COLO829 (cell line): ENCODE measurements around the gene LRP6.
"Not testable (repeated sequence)": the region's sequence is repeated elsewhere in the genome, so short reads cannot be mapped to it uniquely, and the experiment has no call there.

ENCODE experiments used
- DNase-seq: peaks from one replicate; pipeline ENCODE4 v3.0.0; 2012; ENCODE audit warnings: low spot score

The LRP6 gene

DNA sequence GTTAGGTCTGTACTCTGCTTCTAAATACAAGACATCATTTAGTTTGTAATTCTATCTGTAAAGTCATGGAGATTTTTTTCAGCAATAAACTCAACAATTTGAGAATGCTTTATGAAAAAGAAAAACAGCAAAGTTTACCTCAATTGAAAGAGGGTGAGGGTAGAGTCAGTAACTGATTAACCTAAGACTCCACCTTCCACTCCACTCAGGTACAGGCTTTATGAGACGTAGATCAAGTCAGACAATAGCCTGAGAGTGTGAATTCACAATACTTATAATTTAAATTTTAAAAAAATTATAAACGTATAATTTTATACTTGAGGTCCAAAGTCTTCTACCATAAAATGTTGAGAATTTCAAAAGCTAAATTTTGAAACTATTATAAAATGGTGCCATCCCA is 150.2 kb downstream of the LRP6 start:
- DNase-seq, result no peak

DNA sequence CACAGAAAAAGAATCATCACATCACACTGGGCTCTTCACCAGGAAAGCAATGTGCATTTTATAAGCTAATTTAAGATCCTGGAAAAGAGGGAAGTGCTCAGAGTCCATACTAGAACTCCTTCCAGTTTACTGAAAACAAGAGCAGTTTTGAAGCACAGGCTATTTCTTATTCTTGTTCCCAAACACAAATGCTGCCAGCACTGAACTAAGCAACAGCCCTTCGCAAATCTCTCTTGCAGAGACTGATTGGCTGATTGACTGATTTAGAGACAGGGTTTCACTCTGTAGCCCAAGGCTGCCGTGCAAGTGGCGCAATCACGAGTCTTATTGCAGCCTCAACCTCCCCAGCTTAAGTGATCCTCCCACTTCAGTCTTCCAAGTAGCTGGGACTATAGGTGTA is 151.3 kb downstream of the LRP6 start:
- no peak for DNase-seq

DNA sequence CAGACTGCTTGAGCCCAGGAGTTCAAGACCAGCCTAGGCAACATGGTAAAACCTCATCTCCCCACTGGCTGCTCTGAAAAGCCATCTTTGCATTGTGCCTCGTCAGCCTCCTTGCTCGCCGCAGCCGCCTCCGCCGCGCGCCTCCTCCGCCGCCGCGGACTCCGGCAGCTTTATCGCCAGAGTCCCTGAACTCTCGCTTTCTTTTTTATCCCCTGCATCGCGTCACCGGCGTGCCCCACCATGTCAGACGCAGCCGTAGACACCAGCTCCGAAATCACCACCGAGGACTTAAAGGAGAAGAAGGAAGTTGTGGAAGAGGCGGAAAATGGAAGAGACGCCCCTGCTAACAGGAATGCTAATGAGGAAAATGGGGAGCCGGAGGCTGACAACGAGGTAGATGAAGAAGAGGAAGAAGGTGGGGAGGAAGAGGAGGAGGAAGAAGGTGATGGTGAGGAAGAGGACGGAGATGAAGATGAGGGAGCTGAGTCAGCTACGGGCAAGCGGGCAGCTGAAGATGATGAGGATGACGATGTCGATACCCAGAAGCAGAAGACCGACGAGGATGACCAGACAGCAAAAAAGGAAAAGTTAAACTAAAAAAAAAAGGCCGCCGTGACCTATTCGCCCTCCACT is 155.8 kb downstream of the LRP6 start:
- not testable (repeated sequence) for DNase-seq

DNA sequence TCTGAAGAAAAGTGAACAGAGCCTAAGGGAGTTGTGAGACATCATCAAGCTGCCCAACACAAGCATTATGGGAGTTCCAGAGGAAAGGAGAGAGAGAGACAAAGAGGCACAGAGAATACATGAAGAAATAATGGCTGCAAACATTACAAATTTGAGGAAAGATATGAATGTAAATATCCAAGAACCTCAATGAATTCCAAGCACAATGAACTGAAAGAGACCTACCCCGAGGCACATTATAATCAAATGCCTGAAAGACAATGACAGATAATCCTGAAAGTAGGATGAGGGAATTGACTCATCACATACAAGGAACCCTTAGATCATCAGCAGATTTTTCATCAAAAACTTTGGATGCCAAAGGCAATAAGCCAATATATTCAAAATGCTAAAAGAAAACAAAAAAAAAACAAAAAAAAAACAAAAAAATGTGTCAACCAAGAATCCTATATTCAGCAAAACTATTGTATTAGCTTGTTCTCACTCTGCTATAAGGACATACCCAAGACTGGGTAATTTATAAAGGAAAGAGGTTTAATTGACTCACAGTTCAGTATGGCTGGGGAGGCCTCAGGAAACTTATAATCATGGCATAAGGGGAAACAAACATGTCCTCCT is 158.3 kb downstream of the LRP6 start:
- peak; percentile 17 for DNase-seq

DNA sequence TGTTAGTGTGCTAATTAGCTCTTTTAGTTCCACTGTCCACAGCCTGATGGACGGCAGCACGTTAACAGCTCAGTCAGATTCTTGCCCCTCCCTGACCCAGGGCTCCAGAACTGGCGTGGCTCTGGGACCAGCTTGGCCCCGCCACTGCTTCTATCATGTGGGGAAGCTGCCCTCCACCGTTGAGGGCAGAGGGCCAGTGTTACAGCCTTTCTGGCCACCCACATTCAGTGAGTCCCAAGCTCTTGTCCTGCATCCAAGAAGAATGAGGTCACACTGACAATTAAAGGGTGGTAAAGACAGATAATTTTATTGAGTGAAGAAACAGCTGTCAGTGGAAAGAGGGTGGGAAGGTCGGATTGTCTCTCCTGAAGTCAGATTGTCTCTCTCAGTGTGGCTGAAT is 159.2 kb downstream of the LRP6 start:
- DNase-seq, result no peak

DNA sequence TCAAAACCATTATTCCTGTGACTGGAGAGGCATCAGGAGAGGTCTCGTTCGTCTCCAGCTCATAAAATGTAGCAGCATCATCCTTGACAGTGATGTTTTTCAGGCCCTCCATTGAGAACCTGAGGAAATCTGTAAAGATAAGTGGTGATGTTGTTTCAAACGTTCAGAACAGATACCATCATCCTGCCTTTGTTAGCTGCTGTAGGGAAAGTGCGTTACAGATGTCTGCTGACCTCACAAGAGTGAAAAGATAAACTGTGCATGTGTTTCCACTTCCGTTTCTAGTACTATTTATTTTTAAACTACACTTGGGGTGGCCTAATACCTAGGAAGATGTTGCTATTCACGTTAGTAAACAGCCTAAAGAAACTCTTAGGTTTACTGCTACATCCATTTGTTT is 167.7 kb downstream of the LRP6 start:
- DNase-seq, result no peak

DNA sequence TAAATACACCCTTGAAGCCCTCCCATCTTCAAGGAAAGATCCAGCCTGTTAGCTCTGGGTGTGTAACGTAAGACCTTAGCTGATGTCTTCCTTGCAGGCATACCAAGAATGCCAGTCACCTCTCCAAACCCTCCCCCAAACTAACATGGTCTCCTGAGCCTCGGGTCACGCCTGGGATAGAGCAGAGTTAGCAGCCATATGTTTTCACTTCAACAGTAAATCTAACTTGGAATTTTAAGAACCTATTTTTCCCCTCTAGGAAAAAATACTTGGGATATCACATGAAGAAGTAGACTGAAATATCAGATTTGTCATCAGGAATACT is 168.2 kb downstream of the LRP6 start:
- DNase-seq, result no peak

DNA sequence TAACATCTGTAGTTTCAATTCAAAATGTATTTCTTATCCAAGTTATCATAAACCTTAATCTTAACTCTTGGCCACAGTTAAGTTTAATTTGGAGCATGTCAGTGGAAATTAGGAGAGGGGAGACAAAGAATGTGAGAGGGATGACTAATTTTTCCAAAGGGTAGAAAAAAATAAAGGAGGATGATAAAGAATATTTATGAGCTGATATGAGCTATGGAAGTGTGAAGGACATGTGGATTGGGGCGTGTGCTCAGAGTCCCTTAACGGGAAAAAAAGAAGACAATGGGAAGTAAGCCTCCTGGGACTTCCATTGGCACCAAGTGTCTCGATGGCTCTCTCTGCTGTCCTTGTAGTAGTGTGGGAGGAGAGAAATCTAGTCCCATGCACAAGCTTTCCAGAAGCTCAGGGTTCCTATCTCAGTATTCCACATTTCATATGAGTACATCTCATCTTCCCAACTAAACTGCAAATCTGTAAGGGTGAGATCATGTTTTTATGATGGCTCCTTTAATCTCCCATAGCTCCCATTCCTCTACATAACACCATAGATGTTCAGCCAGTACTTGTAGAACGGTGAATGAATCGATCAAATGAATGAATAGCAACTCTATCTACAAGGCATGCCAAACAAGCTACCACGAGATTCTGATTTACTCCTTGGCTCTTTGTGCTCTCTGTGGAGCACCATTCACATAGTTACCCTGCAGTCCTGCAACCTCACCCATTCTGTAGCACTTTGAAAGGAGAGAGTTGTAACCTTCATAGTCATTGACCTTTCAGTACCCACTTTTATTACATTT is 168.8 kb downstream of the LRP6 start:
- DNase-seq, result no peak

DNA sequence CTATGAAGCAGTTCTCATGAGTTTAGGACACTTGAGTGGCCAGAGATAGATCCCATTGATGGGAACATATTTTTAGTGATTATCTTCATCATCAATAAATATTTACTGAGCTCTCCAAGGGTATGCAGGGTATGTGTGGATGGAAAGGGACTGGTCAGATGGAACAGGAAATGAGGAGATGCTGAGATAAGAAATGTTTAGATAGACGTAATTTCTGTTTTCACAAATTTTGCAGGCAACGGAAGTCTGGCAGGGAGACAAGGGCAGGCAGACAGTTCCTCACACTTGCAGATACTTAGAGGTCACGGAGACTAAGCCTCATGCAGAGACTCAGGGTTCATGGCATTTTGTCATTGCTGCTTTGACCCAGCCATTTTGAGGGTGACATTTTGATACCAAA is 171.8 kb downstream of the LRP6 start:
- DNase-seq, result no peak

DNA sequence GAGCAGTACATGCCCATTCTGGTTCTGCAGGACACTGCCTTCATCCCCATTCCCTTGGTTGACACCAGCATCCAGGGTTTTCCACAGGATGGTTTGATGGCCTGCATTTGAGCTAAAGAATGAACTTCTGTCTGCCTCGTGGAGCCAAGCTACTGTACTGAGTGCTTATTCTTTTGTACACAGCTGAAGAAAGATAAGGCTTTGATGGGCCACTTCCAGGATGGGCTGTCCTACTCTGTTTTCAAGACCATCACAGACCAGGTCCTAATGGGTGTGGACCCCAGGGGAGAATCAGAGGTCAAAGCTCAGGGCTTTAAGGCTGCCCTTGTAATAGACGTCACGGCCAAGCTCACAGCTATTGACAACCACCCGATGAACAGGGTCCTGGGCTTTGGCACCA is 172.4 kb downstream of the LRP6 start:
- no peak for DNase-seq

DNA sequence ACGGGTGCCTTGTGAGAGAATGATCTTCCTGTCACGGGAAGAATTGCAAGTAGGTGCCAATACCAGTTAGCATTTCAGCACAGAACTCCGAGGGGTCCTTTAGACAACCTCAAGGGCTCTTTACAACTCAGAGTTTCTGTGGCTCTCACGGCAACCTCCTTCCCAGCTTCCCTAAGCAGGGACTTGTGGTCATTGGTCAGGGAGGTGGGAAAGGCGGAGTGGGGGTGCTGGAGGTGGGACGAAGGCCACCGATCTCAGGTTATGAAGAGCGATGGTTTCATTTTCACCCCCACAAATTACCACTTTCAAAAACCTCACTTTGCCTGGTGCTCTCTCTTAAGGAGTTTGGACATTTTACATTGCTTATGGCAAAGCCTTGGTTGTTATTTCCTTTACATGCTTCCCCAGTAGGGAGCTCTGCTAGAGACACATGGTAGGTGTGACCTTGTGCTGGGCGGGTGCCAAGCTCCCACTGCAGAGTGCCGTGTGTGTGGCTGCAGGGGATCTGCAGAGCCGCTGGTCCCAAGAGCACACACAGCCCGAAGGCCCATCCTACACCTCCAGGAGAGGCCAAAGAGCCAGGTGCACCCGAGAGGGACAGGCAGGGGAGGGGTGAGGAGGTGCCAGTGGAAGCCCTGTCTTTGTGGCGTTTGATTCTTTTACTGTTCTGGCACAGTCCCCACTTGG is 174.7 kb downstream of the LRP6 start:
- DNase-seq, result no peak

DNA sequence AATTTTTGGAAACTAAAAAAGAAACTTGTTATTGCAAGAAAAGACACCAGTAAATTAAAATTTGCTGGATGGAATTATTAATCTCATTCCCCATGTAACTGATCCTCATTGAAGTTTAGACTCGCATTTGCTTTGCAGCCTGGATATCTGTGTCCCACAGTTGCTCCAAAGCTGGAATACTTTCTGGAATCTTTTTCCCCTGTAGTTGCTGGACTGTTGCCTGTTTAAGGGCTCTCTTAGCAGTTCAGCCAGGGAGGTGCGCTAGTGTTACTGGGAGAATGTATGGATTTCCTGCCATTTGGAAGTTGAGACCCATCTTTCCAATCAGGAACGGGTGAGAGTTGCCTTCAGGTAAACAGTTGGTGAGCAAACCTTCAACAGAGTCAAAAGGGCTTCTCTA is 175.8 kb downstream of the LRP6 start:
- DNase-seq, result no peak

DNA sequence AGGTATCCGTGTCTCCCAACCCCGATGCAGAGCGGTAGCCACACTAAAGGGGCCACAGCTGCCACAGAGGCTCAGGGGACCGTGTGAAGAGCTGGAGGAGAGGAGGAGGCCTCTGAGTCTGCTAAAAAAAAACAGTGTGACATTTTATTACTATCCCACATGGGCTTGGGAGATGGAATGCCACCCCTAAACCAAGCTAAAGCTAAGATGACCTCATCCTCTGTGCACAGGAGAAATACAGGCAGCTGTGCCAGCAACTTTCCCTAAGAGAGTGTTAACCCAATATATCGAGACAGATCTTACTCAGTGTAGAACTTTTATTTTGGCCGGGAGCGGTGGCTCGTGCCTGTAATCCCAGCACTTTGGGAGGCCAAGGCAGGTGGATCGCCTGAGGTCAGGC is 178.1 kb downstream of the LRP6 start:
- no peak for DNase-seq

DNA sequence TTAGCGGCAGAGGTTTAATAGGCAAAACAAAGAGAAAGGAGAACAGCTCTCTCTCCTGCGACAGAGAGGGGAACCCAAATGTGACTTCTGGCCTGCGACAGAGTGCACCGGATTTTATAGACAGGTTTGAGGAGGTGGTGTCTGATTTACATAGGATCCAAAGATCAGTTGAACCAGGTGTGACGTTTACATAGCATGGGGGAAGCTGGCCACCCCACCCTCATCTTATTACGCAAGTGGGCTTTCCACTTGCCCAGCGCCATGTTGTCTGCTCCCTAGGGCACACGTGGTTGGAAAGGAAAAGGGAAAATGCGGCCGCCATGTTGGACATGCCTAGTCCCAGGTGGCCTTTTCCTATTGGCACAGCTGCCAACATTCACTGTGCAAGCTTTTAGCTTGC is 178.7 kb downstream of the LRP6 start:
- DNase-seq, result no peak

DNA sequence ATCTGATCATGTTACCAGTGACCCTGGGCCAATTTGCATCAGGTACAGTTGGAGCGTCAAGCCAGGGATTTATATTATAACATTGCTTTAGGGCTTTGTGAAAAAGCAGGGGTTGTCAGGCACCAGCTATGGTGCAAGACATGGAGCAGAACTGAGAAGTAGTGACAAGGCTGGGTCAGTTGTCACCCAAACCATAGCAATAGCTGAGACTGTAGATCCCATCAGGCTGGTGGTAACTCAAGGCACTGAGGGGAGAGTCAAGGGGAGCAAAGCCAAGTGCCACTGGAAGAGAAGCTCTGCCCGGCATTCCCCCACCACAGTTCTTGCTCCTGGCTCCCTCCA is 179.2 kb downstream of the LRP6 start:
- no peak for DNase-seq

DNA sequence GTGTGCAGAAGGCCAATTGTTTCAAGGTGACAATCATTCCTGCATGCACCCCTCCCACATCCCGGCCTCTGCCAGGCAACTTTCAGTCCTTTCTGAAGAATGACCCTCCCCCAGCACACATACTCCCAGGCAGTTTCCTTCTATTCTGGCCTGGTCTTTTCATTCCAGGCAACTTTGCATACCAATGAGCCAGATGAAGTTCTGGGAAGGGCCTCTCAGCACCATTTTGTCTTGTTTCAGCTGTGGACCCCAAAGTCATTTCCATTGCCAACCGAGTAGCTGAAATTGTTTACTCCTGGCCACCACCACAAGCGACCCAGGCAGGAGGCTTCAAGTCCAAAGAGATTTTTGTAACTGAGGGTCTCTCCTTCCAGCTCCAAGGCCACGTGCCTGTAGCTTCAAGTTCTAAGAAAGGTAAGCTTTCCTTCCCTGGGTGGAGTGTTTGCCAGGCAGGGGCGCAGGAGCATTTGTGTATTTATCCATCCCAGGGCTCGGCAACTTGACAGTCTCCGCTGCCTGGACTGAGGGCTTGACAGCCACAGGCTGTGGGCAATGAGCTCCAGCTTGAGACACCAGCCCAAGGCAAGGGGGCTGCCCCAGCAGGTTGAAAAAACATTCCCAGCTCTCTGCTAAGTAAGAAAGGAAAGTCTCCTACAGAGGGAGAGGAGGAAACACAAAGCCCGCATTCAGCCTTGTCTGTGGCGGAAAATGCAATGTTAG is 179.7 kb downstream of the LRP6 start:
- no peak for DNase-seq

DNA sequence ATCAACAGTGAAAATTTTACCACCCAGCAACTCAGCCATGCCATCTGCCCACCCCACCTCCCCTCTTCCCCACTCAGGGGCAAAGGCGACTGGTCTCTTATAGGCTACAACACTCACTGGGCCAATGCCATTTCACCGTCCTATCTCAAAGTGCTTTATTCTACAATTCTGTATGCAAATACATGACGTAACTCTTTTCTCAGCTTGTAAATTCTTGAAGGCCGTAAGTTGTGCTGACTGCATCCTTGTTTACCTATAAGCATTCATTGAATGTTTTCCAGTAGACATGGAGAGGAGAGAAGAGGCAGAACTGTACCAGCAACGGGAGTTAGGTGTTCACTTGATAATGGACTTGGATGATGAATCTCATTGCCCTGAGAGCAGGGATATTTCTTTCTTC is 180.5 kb downstream of the LRP6 start:
- no peak for DNase-seq

DNA sequence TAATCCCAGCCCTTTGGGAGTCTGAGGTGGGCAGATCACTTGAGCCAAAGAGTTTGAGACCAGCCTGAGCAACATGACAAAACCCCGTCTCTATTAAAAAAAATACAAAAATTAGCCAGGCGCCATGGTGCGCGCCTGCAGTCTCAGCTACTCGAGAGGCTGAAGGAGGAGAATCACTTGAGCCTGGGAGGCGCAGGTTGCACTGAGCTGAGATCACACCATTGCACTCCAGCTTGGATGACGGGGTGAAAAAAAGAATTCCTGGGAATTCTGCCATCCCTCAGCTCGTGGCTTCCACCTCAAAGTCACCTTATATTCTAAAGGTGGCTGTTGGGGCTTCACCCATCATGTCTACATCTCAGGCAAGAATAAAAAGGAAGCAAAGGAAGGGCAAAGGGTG is 183.2 kb downstream of the LRP6 start:
- no peak for DNase-seq

DNA sequence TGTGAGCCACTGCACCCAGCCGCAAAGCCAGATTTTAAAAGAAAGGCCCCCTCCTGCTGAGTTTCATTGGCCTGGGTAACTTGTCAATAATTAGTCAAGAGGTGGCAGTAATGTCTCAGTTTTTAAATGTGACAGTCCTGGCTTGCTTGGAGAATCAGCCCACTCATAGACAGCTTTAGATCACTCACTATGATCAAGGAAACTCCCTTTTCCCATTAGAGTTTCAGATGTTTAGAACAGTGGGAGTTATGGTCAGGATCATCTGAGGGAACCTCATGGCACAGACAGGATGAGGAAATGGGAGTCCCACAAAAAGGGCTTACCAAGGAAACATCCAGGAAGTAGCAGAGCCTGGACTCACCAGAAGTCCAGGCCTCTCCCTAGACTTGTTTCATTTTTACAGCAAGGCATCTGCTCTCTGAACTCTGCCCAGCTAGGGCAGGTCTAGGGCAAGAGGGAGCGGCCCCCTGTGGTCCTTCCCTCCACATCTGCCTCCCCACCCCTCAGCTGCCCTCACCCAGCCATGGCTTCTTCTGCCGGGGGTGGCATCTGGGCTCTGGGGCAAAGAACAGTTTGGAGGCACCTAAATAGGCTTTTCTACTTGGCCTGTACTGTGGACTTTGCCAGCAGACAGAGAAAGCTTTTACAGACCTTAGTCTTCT is 184.9 kb downstream of the LRP6 start:
- peak; percentile 61 for DNase-seq

DNA sequence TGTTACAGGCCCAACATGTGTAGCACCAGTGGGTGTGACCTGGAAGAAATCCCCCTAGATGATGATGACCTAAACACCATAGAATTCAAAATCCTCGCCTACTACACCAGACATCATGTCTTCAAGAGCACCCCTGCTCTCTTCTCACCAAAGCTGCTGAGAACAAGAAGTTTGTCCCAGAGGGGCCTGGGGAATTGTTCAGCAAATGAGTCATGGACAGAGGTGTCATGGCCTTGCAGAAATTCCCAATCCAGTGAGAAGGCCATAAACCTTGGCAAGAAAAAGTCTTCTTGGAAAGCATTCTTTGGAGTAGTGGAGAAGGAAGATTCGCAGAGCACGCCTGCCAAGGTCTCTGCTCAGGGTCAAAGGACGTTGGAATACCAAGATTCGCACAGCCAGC is 187.6 kb downstream of the LRP6 start:
- no peak for DNase-seq

DNA sequence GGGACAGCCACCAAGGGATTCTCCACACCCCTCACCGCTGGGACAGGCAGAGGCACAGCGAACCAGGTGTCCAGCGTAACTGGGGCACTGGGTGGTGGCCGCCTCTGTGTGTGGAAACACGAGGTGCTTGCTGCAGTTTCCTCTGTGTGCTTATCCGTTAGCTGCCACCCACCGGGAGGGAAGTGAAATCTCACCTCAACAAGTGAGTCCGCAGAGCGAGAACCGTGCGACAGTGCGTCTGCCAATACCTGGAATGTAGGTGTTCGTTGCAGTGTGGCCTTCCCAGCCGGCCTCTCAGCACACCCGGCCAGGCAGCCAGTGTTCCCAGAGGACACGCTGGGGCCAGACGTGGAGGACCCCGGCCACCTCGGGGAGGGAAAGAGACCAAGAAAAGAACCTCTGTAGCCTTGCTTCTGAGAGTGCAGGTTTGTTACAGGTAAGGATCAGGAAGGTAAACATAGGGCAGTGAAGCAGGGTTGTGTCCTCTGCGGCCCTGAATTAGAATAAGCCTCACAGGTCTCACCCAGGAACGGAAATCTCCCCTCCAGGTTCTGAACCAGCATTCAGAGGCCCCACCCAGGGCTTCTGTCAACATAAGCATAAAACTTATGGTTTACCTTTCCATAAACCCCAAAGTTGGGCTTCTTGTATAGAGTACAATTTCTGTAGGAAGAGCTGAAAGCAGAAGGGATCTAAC is 194.6 kb downstream of the LRP6 start:
- DNase-seq, result no peak
